ENCODE results near the gene SIX1.

DNA sequence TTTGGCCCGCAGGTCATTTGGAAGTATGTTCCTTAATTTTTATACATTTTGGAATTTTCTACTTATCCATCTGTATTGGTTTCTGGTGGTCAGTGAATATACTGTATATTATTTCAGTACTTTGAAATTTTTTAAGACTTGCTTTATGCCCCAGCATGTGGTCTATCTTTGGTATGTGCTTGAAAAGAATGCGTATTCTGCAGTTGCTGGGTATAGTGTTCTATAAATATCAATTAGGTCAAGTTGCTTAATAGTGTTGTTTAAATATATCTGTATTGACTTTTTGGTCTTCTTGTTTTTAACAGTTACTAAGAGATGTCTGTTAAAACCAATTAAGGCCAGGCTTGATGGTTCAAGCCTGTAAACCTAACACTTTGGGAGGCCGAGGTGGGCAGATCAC, 21.7 kb upstream of the SIX1 start:
- TF ChIP-seq EZH2 (IDR thresholded peaks at IDR 0.05; ENCODE audit: insufficient read depth, poor library complexity, severe bottlenecking) (no peak), EZH2phosphoT487 (IDR thresholded peaks at IDR 0.05; ENCODE audit: insufficient read depth, low read depth) (no peak)
